GM12892 (cell line): ENCODE measurements around the gene DENND10.

Source experiments
- POLR2A ChIP-seq: IDR thresholded peaks from 2 replicates; pipeline ENCODE4 v1.6.1; 2011; ENCODE audit warnings: low read depth, low read length, control low read depth
- POLR2AphosphoS5 ChIP-seq: IDR thresholded peaks from 2 replicates; pipeline ENCODE4 v1.6.1; 2011; ENCODE audit warnings: low read depth, low read length, control low read depth
- TAF1 ChIP-seq: IDR thresholded peaks from 2 replicates; pipeline ENCODE4 v1.6.1; 2011; ENCODE audit warnings: low read depth, mild to moderate bottlenecking, control low read depth, low read length, borderline replicate concordance

GRCh38 chr10:119098576-119098975 lies 5.3 kb upstream of the DENND10 start:
- TF ChIP-seq POLR2A (no peak), POLR2AphosphoS5 (no peak), TAF1 (no peak)
